Liver (tissue), 9 donors: ENCODE results near the gene GOLGA5. TPM values are rescaled to one million over a fixed set of nuclear protein-coding genes. Genes with fewer than 3 reads are reported as not detected.
A peak's percentile ranks its signal among the peaks of the same experiment; 100 is the strongest.
"Not testable (repeated sequence)": the region's sequence is repeated elsewhere in the genome, so short reads cannot be mapped to it uniquely, and the experiment has no call there.

Experiments
- DNase-seq: peaks from one replicate; pipeline ENCODE4 v3.0.0-alpha.2; 2017; ENCODE audit warnings: low spot score
- H3K27ac ChIP-seq, 2 donors: one replicate each; pipeline ENCODE4 v1.7.0; 2013; ENCODE audit warnings: inconsistent platforms in 2 of 2, low read length in 2 of 2, control low read depth in 1 of 2, low read depth in 1 of 2, mild to moderate bottlenecking in 1 of 2
- H3K27me3 ChIP-seq, 4 donors: one replicate each; pipeline versions ENCODE4 v1.6.1 to v1.7.0; 2013; ENCODE audit warnings: low read length in 3 of 4, inconsistent platforms in 1 of 4, mild to moderate bottlenecking in 1 of 4, moderate library complexity in 1 of 4; ENCODE audit not compliant: control insufficient read depth in 4 of 4, insufficient read depth in 4 of 4
- H3K36me3 ChIP-seq, 4 donors: one replicate each; pipeline versions ENCODE4 v1.6.1 to v1.7.0; 2013; ENCODE audit warnings: low read length in 3 of 4, mild to moderate bottlenecking in 3 of 4, low read depth in 1 of 4, moderate library complexity in 1 of 4; ENCODE audit not compliant: control insufficient read depth in 4 of 4, insufficient read depth in 3 of 4
- H3K4me1 ChIP-seq, 4 donors: one replicate each; pipeline versions ENCODE4 v1.6.1 to v1.7.0; 2013; ENCODE audit warnings: low read length in 3 of 4, mild to moderate bottlenecking in 3 of 4, moderate library complexity in 1 of 4; ENCODE audit not compliant: control insufficient read depth in 4 of 4, insufficient read depth in 4 of 4
- H3K4me3 ChIP-seq, 3 donors: one replicate each; pipeline versions ENCODE4 v1.6.1 to v1.7.0; 2013; ENCODE audit warnings: low read length in 3 of 3, control low read depth in 1 of 3, low read depth in 1 of 3, mild to moderate bottlenecking in 1 of 3
- H3K9ac ChIP-seq, 2 donors: one replicate each; pipeline ENCODE4 v1.7.0; 2013; ENCODE audit warnings: low read length in 2 of 2, mild to moderate bottlenecking in 2 of 2, moderate library complexity in 2 of 2, control low read depth in 1 of 2, low read depth in 1 of 2
- H3K9me3 ChIP-seq, 4 donors: one replicate each; pipeline versions ENCODE4 v1.6.1 to v1.7.0; 2013; ENCODE audit warnings: low read length in 3 of 4; ENCODE audit not compliant: control insufficient read depth in 4 of 4
- ATF3 ChIP-seq: IDR thresholded peaks from 2 replicates; pipeline ENCODE4 v1.6.1; 2016; ENCODE audit warnings: antibody characterized with exemption
- EGR1 ChIP-seq, 2 donors: IDR thresholded peaks; 2 replicates each; pipeline ENCODE4 v1.6.1; 2016 to 2018; ENCODE audit warnings: antibody characterized with exemption in 2 of 2, low read depth in 2 of 2
- FOXA1 ChIP-seq: IDR thresholded peaks from 2 replicates; pipeline ENCODE4 v1.6.1; 2016; ENCODE audit warnings: antibody characterized with exemption
- FOXA2 ChIP-seq: IDR thresholded peaks from 2 replicates; pipeline ENCODE4 v1.6.1; 2016; ENCODE audit warnings: antibody characterized with exemption
- GABPA ChIP-seq, 2 donors: IDR thresholded peaks in 1 of 2; conservative IDR thresholded peaks in 1 of 2; 2 replicates each; pipeline ENCODE4 v1.6.1; 2016; ENCODE audit warnings: antibody characterized with exemption in 2 of 2, mild to moderate bottlenecking in 1 of 2, moderate library complexity in 1 of 2
- HNF4A ChIP-seq, 2 donors: conservative IDR thresholded peaks; 2 replicates each; pipeline ENCODE4 v1.6.1; 2016; ENCODE audit warnings: antibody characterized with exemption in 2 of 2, mild to moderate bottlenecking in 2 of 2
- HNF4G ChIP-seq: IDR thresholded peaks from 2 replicates; pipeline ENCODE4 v1.6.1; 2016; ENCODE audit warnings: antibody characterized with exemption
- JUND ChIP-seq, 2 donors: IDR thresholded peaks; 2 replicates each; pipeline ENCODE4 v1.6.1; 2016; ENCODE audit warnings: antibody characterized with exemption in 2 of 2
- NR2F2 ChIP-seq: IDR thresholded peaks from 2 replicates; pipeline ENCODE4 v1.6.1; 2016; ENCODE audit warnings: antibody characterized with exemption
- RAD21 ChIP-seq, 2 donors: IDR thresholded peaks; 2 replicates each; pipeline ENCODE4 v1.6.1; 2016; ENCODE audit warnings: antibody characterized with exemption in 2 of 2, mild to moderate bottlenecking in 2 of 2
- REST ChIP-seq: IDR thresholded peaks from 2 replicates; pipeline ENCODE4 v1.6.1; 2016; ENCODE audit warnings: antibody characterized with exemption, mild to moderate bottlenecking
- RXRA ChIP-seq, 2 donors: IDR thresholded peaks; 2 replicates each; pipeline ENCODE4 v1.6.1; 2017 to 2018; ENCODE audit warnings: antibody characterized with exemption in 2 of 2, mild to moderate bottlenecking in 1 of 2
- SP1 ChIP-seq: IDR thresholded peaks from 2 replicates; pipeline ENCODE4 v1.6.1; 2018; ENCODE audit warnings: antibody characterized with exemption, mild to moderate bottlenecking
- TAF1 ChIP-seq: conservative IDR thresholded peaks from 2 replicates; pipeline ENCODE4 v1.6.1; 2016; ENCODE audit warnings: antibody characterized with exemption, mild to moderate bottlenecking
- YY1 ChIP-seq: IDR thresholded peaks from 2 replicates; pipeline ENCODE4 v1.6.1; 2016; ENCODE audit warnings: antibody characterized with exemption, mild to moderate bottlenecking
- WGBS: extraction: QIAGEN DNeasy Blood & Tissue Kit; methylation state at CpG from one replicate; pipeline ENCODE4 v1.1.7; 2013; 5-methylcytosine and 5-hydroxymethylcytosine counted together
- polyA plus RNA-seq, 2 donors: library from polyadenylated mRNA; stranded (reverse) in 1 of 2; unstranded in 1 of 2; fragments of 200-250 nt in 1 of 2; fragments of >200 nt in 1 of 2; fragmentation: Nextera tagmentation in 1 of 2; extraction: Ambion mirVana in 1 of 2; gene quantifications; one replicate each; pipeline versions ENCODE4 v1.2.1 to v1.2.3, GENCODE V29; 2013 to 2015
- total RNA-seq, 2 donors: library from RNA; depleted of rRNA; stranded (reverse); fragments of >200 nt; gene quantifications; one replicate each; pipeline ENCODE4 v1.2.3, GENCODE V29; 2014
- TF ChIP-seq, protein P1 (sequence below): IDR thresholded peaks from 2 replicates; pipeline ENCODE4 v1.6.1; 2016; ENCODE audit warnings: antibody characterized with exemption
- TF ChIP-seq, protein P2 (sequence below): fragments of 150-350 bp; IDR thresholded peaks from 2 replicates; pipeline ENCODE4 v1.5.1; 2017; ENCODE audit warnings: improper control_type of control experiment, low read depth, low read length; ENCODE audit not compliant: missing input control
- TF ChIP-seq, protein P3 (sequence below): IDR thresholded peaks from 2 replicates; pipeline ENCODE4 v1.6.1; 2016; ENCODE audit warnings: antibody characterized with exemption
- donor health status: healthy.
- donor health status: healthy.
- donor health status: healthy.
- donor health status: healthy.
- donor health status: healthy.

The GOLGA5 gene
- total and polyA plus RNA-seq, 4 donors = 19.2 to 39.9 (median 28.2) TPM

GRCh38 chr14:92848887-92849286 lies 54.8 kb downstream of the GOLGA5 start:
- TF ChIP-seq, protein P1, sequence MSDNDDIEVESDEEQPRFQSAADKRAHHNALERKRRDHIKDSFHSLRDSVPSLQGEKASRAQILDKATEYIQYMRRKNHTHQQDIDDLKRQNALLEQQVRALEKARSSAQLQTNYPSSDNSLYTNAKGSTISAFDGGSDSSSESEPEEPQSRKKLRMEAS = no peak
- TF ChIP-seq HNF4A (conservative IDR thresholded peaks at IDR 0.05) (no peak), RXRA (IDR thresholded peaks at IDR 0.05) (no peak), NR2F2 (peak; percentile 44), FOXA1 (no peak), TAF1 (no peak)
- TF ChIP-seq, protein P2, sequence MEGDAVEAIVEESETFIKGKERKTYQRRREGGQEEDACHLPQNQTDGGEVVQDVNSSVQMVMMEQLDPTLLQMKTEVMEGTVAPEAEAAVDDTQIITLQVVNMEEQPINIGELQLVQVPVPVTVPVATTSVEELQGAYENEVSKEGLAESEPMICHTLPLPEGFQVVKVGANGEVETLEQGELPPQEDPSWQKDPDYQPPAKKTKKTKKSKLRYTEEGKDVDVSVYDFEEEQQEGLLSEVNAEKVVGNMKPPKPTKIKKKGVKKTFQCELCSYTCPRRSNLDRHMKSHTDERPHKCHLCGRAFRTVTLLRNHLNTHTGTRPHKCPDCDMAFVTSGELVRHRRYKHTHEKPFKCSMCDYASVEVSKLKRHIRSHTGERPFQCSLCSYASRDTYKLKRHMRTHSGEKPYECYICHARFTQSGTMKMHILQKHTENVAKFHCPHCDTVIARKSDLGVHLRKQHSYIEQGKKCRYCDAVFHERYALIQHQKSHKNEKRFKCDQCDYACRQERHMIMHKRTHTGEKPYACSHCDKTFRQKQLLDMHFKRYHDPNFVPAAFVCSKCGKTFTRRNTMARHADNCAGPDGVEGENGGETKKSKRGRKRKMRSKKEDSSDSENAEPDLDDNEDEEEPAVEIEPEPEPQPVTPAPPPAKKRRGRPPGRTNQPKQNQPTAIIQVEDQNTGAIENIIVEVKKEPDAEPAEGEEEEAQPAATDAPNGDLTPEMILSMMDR = no peak
- Histone ChIP-seq H3K9ac (no peak overlapping the region), H3K4me1 (no peaks in the 10 kb centered on the region), H3K27me3 (no peaks in the 10 kb centered on the region), H3K4me3 (no peak overlapping the region), H3K27ac (no peak overlapping the region), H3K9me3 (no peaks in the 10 kb centered on the region), H3K36me3 (no peaks in the 10 kb centered on the region)
- WGBS = 59% methylated on average over 4 of the region's 4 CpGs
- no peak for DNase-seq

DNA sequence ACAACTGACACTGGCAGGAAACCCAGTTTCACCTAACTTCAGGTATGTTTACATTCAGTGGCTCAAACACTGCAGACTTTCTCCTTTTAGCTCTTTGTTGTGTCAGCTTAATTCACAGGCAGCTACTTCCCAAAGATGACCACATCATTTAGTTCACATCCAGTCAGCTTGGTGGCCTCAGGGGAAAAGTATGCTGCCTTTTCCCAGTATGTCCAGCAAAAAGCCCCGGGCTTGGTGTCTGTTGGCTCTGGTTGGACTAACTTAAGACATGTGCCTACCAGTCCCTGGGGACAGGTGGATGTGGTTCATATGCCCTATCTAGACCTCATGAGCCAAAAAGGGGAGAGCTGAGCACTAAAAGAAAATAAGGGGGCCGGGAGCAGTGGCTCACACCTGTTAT lies 56.4 kb downstream of the GOLGA5 start:
- H3K27ac ChIP-seq = no peak overlapping the region
- no peaks in the 10 kb centered on the region for H3K9me3 ChIP-seq
- H3K4me1 ChIP-seq = no peaks in the 10 kb centered on the region
- WGBS = 87% methylated on average over 2 of the region's 2 CpGs
- TF ChIP-seq RAD21 (IDR thresholded peaks at IDR 0.05) = no peak
- no peak for TF ChIP-seq SP1
- no peak for TF ChIP-seq EGR1 (IDR thresholded peaks at IDR 0.05; ENCODE audit: low read depth in 2 of 2)
- TF ChIP-seq, protein P2 = no peak
- no peak for TF ChIP-seq RXRA (IDR thresholded peaks at IDR 0.05)
- TF ChIP-seq, protein P1 = no peak
- TF ChIP-seq REST = no peak
- TF ChIP-seq HNF4G = no peak
- no peak for TF ChIP-seq GABPA (IDR thresholded peaks at IDR 0.05 in 1 of 2, conservative IDR thresholded peaks at IDR 0.05 in 1 of 2)
- TF ChIP-seq FOXA2 = no peak
- TF ChIP-seq, protein P3, sequence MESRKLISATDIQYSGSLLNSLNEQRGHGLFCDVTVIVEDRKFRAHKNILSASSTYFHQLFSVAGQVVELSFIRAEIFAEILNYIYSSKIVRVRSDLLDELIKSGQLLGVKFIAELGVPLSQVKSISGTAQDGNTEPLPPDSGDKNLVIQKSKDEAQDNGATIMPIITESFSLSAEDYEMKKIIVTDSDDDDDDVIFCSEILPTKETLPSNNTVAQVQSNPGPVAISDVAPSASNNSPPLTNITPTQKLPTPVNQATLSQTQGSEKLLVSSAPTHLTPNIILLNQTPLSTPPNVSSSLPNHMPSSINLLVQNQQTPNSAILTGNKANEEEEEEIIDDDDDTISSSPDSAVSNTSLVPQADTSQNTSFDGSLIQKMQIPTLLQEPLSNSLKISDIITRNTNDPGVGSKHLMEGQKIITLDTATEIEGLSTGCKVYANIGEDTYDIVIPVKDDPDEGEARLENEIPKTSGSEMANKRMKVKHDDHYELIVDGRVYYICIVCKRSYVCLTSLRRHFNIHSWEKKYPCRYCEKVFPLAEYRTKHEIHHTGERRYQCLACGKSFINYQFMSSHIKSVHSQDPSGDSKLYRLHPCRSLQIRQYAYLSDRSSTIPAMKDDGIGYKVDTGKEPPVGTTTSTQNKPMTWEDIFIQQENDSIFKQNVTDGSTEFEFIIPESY = no peak
- no peak for TF ChIP-seq TAF1
- TF ChIP-seq FOXA1 = no peak
- TF ChIP-seq HNF4A (conservative IDR thresholded peaks at IDR 0.05) = no peak
- no peak for TF ChIP-seq ATF3
- no peak for TF ChIP-seq NR2F2
- no peak for TF ChIP-seq JUND (IDR thresholded peaks at IDR 0.05)
- no peak for TF ChIP-seq YY1
- DNase-seq = no peak
- H3K4me3 ChIP-seq = no peak overlapping the region
- no peaks in the 10 kb centered on the region for H3K36me3 ChIP-seq
- H3K9ac ChIP-seq = no peak overlapping the region
- no peaks in the 10 kb centered on the region for H3K27me3 ChIP-seq

DNA sequence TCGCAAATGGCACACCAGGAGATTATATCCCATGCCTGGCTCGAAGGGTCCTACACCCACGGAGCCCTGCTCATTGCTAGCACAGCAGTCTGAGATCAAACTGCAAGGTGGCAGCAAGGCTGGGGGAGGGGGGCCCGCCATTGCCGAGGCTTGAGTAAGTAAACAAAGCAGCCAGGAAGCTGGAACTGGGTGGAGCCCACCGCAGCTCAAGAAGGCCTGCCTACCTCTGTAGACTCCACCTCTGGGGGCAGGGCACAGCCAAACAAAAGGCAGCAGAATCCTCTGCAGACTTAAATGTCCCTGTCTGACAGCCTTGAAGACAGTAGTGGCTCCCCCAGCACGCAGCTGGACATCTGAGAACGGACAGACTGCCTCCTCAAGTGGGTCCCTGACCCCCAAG lies 59.0 kb downstream of the GOLGA5 start:
- H3K36me3 ChIP-seq, H3K4me1 ChIP-seq, H3K9ac ChIP-seq, H3K27me3 ChIP-seq, H3K4me3 ChIP-seq, DNase-seq, H3K27ac ChIP-seq, H3K9me3 ChIP-seq: not testable (repeated sequence)
- WGBS = 78% methylated on average over 8 of the region's 8 CpGs
